Activated gamma-delta T cell treated with Interleukin-2 at 50 U/mL for 16 hours (primary cell): Measurements from ENCODE around the gene COBLL1.

ENCODE experiments used
- DNase-seq: peaks from one replicate; pipeline ENCODE4 v3.0.0-alpha.2; 2020

The COBLL1 gene

DNA sequence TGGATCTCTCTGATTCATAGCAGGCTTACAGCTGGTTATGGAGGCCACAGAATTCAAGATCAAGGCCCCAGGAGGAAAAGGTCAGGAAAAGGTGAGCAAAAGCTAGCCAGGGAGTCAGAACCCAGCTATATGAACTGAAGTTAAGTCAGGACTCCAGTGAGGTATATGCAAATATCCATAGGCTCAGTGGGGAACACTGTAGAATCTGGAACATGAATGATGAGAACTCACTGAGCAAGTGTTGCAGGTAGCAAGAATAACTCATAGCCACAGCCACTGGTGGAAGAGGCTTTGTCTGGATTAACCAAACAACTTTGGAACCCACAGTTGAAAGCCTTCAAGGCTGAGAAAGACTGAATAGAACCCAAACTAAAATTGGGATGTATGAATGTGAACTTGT lies 24.7 kb downstream of the COBLL1 start:
- DNase-seq = no peak

DNA sequence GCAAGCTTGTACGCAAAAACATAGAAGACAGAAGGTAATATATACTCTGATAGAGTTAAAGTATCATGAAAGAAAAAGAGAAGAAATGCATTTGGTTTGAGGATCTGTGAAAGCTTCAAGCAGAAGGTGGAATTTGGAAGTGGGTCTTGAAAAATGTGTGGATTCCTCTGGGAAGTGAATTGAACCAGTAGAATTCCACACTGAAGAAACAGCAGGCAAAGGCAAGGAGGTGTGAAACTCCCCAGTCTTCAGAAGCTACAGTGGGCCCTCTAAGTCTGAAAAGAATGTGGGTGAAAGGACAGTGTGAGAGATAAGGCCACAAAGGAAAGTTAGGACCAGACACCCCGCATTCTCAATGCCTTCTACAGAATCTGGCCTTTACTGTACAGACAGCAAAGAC lies 25.6 kb downstream of the COBLL1 start:
- DNase-seq = no peak

DNA sequence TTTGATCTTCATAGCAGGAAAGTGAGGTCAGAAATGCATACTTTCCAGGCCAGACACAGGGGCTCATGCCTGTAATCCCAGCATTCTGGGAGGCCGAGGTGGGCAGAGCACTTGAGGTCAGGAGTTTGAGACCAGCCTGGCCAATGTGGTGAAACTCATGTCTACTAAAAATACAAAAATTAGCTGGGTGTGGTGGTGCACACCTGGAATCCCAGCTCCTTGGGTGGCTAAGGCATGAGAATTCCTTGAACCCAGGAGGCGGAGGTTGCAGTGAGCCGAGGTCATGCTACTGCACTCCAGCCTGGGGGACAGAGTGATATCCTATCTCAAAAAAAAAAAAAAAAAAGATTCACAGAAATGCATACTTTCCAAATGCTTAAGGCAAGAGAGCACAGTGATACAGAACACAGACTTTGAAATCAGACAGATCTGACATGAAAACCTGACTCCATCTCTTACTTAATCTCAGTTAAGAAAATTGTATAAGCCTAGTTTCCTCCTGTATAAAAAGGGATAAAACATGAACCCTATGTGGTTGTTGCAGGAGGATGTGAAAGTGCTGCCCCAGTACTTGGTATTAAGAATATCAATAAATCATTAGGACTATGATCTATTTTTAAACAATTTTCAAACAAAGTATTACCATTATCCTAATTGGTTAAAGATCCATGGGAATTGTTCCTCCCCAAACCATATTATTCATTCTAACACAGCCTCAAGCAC lies 26.4 kb downstream of the COBLL1 start:
- no peak for DNase-seq

DNA sequence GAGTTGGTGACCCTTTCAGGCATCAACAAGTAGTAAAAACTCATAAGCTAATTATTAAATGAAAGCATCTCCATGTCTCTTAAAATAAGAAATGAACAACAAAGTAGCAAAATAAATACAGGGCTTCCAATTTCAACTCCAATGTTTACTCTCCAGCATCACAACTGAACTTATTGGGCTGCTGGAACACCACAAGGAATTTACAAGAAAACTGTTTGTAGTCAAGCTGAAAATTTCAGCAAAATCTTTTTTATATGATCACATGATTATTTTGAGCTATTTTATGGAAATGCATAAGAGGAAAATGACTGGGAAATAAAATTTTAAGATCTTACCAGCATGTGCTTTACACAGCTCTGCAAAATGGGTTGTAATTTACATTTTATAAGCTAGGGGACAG lies 28.1 kb downstream of the COBLL1 start:
- no peak for DNase-seq

DNA sequence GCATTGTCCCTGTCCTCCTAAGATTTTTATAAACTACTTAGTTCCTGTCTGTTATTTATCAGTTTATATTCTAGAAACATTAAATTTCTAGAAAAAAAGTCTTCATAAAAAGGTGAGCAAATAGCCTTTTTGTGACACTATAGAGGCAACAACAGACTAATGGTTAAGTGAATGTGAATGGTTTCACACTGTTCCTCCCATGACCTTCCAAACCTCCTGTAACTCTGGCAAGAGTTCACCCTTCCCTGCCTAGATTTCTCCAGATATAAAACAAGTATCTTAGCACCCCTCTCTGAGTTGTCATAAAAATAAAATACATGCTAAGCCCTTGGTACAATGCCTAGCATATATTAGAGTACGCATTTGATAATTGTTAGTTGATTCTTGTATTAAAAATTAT lies 29.2 kb downstream of the COBLL1 start:
- DNase-seq = no peak

DNA sequence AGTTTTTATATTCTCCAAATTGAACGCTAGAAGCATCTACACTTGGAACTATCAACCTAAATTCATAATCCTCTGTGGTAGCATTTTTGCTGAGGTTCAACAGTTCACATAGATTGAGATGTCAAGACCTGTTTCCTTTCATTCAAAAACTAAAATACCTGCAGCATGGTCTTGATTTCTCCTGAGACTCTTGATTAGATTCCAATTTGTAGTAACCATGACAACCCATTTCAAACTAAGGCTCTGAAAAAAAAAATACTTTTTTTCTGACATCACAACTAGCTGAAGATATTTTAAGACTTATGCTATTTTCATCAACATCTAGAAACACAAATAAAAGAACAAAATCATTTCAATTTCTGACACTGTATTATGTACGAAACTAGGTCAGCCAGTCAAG lies 29.8 kb downstream of the COBLL1 start:
- DNase-seq = no peak

DNA sequence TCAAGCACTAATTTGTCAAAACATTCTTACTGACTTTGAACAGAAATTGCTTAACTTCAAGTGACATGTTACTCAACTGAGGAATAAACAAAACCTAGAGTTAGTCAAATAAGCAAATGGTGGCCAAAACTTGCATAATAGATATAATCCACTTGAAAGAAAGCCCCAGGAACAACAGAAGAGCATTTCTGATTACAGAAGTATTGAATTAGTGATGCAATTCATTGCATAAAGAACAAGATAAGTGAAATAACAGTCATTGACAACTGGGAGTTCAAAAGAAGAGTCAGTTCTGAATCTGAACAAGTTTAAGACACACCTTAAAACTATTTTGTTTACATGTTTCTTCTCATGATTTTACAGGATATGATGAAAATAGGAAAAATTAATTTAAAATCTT lies 30.8 kb downstream of the COBLL1 start:
- no peak for DNase-seq

DNA sequence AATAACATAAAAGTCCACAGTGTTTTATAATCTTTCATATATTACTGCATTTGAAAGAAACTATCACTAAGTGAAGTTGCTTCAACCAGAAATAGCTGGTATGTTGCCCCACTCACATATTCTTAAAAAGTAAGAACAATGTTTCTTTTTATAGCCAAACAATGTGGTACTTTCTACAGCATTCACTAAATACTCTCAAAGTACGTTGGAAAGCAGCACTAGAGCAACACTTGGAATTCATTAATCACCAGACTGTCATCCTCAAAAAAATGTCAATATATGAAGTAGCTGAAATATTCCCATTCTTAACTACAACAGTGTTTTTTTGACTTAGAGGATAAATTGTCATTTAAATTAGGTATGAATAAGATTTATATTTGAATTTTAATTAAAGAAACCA lies 32.8 kb downstream of the COBLL1 start:
- no peak for DNase-seq

DNA sequence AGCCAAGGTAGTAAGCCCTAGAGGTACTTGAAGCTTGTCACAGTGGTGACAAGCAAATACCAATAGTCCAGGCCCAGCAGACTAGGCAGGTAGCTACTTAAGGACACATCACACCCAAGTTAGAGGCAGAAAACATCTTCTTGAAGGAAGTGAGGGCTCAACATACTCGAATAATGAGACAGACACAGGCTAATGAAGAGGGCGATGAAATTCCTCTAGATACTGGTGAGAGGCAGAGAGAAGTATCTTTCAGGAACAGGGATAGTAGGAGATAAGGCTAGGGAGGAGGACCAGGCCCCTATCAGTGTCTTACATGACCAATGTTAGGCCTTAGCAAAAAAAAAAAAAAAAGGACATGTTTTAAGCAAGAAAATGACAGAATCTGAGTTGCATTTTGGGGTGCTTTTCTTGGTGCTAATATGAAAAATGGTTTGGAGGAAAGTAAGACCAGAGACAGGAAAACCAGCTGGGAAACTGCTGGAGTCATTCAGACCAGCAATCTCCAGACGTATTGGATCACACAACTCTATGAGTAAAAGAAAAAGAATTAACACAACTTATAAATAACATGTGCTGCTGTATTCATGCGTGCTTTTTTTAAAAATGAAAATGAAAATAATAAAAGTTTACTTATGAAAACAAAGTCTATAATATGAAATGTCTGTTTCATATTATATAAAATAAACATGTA lies 37.7 kb downstream of the COBLL1 start:
- no peak for DNase-seq

DNA sequence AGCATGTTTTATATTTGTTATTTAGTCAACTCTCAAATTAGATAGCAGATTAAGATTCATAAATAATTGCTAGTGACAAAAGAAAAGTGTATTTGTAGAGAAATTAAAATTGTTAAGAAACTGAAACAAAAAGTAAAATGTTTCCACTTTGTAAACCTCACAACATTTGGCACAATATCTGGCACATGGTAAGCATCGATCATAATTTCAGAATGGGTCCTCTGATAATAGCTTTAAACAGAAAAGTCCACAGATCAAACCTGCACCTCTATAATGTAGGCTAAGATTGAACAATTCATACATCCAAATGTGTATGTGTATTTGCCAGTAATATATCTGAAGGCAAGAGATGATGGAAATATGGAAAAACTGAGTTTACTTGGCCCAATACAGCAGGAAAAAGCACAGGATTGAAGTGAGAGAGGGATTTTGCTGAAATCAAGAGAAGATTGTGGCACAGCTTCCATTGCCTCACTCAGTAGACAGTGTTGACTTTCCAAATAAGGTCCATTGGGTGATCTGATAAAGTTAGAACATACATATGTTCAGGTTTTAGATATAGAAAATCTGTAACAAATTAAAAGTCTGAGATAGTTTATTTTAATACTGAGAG lies 39.4 kb downstream of the COBLL1 start:
- DNase-seq = no peak

DNA sequence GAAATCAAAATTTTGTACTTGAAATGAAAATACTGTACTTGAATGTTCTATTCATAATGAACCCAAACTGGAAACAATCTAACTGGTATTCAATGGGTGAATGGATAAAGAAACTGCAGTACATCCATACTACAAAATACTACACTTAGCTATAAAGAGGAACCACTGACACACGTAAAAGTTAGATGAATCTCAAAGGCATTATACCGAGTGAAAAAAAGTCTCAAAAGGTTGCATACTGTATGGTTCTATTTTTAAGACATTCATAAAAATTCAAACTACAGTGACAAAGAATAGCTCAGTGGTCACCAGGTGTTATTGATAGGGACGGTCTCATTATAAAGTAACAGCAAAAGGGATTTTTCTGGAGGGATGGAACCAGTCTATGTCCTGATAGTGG lies 41.1 kb downstream of the COBLL1 start:
- no peak for DNase-seq

DNA sequence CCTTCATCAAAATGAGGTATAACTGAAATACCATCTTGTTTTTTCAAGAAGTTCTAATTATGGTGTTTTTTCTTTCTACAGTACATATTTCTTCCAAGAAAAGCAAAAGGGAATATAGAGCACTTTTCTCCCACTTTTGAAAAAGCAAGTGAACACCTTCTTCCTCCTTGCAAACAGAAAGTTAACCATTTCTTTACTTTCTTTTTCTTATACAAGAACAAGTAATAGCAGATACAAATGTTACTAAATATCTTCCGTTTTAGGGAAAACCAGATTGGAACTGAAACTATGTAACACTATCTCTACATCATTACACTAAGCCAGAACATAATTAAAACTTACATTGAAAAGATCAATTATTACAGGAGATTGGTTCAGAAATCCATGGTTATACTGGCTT lies 44.0 kb downstream of the COBLL1 start:
- no peak for DNase-seq

DNA sequence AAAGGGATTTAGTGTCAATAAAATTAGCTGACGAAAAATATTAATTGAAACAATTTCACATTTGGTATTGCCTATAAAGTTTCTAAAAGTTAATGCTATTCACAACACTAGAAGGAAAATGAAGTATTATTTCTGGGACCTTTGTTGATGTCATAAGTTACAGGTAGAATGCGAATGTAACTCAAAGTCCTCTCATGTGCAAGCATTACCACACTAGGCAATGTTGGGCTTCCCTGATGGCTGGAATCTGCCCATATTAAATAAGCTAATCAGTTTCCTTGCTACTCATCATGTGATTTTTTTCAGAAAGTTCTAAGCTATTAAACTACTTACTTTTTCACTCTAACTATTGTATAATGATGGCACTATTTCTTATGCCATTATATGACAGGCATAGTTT lies 44.6 kb downstream of the COBLL1 start:
- DNase-seq = no peak

DNA sequence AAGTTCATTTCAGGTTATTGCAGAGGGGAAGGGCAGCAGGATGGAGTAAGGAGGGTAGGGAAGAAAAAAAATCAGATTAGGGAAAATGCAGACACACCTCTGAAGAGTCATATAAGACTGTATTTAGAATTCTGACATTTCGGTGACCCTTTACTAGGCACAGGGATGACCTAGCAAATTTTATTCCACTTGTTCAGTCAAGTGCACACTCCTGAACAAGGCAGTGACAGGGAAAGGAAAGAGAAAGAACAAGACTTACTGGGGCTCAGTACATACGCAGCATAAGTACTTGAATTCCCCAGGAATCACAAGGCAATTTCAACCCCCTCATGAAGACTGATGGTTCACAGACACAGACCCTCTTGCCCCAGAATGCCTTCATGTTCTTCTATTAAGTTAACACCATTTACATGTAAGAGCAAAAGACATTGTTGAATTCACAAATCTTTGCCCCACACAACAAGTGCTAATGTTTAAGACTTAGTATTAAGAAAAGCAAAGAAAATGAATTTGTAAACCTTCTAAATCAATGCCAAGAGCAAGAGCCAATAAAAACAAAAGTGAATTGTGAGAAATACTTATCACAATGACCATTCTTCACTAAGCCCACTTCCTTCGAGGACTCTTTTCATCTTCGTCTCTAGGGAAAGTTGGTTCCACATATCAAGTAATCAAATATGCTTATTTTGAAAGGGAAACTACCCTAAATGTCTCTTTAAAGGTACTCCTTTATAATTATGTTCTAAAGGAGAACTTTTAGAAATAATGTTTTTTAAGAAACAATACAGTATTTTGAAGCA lies 47.0 kb downstream of the COBLL1 start:
- DNase-seq = no peak

DNA sequence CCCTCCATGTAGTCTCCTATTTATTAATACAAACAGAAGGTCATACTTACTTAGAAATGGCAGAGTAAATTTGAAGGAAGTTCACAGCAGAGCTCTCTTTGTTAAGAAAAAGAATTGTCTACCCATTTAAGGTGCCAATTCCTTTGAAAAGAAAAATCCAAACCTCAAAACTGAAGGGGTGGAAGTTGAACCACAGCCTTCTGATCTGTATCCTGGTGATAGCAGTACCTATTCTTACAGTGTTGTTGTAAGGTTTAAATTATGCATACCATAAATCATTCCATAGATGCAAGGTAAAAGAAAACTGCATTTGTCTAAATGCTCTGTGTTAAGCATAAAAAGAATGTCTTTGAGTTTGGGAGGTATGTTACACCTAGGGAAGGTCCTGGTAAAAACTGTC lies 47.6 kb downstream of the COBLL1 start:
- DNase-seq = no peak

DNA sequence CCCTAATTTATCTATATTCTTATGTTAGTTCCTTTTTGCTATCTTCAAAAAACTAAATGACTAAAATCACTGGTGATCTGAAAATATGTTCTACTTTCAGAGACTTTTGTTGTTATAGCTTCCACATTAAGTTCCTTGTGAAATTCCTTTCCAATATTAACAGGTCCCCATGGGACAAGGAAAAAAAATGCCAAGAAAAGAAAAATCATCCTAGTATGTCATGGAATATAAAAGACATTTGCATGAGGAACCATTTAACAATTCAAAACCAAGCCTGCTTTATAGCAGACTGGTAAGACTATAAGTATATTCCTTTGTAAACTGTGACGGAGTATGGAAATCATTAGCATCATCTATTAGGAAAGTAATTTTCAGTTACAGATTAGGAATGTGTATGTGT lies 48.1 kb downstream of the COBLL1 start:
- DNase-seq = no peak

DNA sequence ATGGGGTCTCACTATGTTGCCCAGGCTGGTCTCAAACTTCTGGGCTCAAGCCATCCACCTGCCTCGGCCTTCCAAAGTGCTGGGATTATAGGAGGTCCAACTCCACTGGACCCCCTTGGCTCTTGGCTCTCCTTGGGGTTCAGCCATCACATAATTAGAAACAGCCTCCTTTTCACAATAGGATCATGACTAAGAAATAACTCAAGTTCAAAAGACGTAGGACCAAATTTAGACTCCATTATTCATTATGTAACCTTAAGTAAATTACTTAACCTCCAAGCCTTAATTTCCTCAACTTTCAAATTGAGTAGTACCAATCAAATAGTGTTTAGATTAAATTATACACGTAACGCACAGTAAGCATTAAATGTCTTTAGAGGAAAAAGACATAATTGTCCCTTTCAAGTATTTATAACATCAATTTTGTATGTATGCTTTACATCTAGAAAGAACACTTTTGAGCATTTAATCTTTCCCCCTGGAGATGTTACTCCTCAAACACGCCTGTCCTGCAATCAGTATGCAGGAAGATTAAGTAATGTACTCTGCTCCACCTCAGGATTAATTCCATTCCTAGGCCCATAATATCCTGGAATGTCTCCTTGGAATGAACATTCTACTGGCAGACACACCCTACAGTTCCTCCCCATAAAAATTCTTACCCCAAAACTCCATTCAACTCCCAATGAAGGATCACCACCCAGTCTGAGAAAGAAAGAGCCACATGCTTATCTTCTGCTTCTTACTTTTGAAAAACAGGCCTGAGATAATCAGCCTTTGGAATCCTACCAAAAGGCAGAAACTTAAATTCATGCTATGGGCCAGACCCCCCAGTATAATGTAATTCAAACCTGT lies 49.1 kb downstream of the COBLL1 start:
- no peak for DNase-seq

DNA sequence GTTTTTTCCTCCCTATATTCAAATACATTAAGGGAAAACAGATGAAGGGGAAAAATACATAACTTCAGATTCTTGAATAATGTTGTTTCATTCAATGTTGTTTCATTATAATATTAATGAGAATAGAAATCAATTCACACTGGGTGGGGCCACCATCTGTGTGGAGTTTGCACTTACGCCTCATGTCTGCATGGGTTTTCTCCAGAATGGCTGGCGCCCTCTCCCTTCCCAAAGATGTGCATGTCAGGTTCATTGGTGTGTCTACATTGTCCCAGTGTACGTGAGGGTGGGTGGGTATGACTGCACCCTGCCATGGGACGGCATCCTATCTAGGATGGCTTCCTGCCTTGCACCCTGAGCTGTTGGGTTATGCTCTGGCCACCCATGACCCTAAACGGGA lies 51.7 kb downstream of the COBLL1 start:
- no peak for DNase-seq

DNA sequence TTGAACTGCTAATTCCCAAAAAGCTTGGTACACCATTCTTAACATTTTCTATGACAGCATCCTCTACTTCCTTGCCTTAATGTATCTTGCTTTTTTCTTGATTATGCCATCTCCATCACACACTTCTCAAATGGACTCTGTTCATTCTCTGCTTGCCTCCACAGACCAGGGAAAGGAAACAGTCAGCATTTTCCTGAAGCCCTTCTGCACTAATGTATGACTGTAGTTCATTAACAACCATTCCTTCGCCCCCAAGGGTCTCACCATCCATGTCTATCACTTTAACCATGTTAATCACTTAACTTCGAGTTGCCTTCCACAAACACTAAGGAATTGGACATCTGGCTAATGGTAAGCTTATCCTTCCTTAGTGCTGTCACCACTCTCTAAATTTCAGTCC lies 54.8 kb downstream of the COBLL1 start:
- no peak for DNase-seq

DNA sequence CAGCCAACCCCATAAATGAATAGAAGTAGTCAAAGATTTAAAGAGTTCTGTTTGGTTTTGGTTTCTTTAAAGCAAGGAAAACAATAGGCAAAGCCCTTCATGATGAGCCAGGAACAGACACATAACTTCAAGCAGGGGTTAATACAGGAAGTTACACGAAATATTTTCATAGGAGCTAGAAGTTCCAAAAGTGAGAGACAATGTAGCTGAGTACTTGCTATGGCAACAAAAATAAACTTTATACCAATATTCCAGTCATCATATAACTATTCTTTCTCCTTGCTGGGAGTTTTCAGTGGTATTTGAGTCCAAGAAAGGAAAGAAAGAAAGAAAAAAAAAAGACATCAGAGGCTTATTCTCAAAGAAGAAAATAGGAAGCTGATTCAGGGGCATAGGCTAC lies 56.2 kb downstream of the COBLL1 start:
- no peak for DNase-seq

DNA sequence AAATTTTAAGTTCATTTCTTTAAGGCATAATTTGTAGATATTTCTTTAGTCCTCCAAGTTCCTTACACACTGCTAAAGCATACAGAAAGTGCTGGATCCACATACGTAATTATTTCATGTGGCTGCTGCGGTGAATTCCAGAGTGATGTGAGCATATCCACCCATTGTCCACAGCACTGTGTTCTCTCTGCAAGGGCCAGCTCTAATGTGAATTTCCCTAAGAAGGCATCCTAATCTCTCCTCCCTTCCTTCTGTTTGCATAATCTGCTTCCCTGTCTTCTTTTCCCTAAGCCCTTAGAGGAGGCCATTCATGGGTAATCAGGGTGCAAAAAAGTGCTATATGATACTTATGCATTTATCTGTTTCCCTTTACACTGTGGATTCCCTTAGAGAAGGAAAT lies 57.2 kb downstream of the COBLL1 start:
- DNase-seq = no peak

DNA sequence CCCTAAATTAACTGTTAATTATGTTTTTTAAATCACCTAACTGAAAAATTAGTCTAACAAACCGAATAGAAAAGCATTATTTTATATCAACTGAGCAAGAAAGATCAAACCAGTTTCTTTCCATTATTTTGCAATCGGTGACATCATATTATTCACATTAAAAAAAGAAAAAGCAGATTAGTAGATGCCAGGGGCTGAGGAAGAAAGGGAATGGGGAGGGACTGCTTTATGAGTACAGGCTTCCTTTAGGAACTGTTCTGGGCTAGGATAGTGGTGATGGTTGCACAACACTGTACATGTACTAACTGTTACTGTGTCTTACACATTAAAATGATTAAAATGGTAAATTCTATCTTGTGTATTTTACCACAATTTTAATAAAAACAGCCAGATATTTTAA lies 59.3 kb downstream of the COBLL1 start:
- DNase-seq = no peak

DNA sequence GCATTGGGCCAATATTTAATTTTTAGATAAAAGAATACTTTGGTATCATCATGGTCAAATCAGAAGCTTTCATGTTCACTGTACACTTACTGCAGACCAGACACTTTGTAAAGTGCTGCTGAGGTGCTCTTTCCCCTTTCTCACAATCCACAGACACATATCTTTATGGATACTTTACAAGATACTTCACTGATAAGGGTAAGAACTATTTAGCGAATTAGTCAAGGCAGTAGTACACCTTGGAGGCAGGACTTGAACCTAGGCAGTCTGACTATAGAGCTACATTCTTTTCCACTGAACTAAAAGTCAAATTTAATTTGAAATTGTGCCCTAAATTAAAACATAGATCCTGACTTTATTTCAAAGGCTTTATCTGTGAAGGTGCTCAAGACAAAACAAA lies 60.2 kb downstream of the COBLL1 start:
- no peak for DNase-seq
